Measurements from ENCODE around the gene CFAP20.
"Not testable (repeated sequence)": the region's sequence is repeated elsewhere in the genome, so short reads cannot be mapped to it uniquely, and the experiment has no call there.

The CFAP20 gene

GRCh38 chr16:58077796-58078195 lies 51.4 kb downstream of the CFAP20 start:
- no peak for TF ChIP-seq POLR2A (IDR thresholded peaks at IDR 0.05; ENCODE audit: low read depth, low read length)
- no peak for FAIRE-seq

GRCh38 chr16:58076514-58076913 lies 52.7 kb downstream of the CFAP20 start:
- TF ChIP-seq POLR2A (IDR thresholded peaks at IDR 0.05; ENCODE audit: low read depth, low read length) = no peak
- DNase-seq (ENCODE audit: insufficient read length, low spot score) = no peak
- FAIRE-seq = no peak

More at GRCh38 chr16:58077796-58078195, 51.4 kb downstream of the CFAP20 start:
- no peak for DNase-seq (ENCODE audit: insufficient read length, low spot score)

GRCh38 chr16:58074657-58075056 lies 54.5 kb downstream of the CFAP20 start:
- no peak for FAIRE-seq
- TF ChIP-seq POLR2A (IDR thresholded peaks at IDR 0.05; ENCODE audit: low read depth, low read length) = no peak

GRCh38 chr16:58073086-58073485 lies 56.1 kb downstream of the CFAP20 start:
- FAIRE-seq; DNase-seq (ENCODE audit: insufficient read length, low spot score): not testable (repeated sequence)

More at GRCh38 chr16:58074657-58075056, 54.5 kb downstream of the CFAP20 start:
- no peak for DNase-seq (ENCODE audit: insufficient read length, low spot score)

GRCh38 chr16:58072134-58072533 lies 57.0 kb downstream of the CFAP20 start:
- not testable (repeated sequence) for FAIRE-seq; DNase-seq (ENCODE audit: insufficient read length, low spot score)

- no peak for TF ChIP-seq POLR2A (IDR thresholded peaks at IDR 0.05; ENCODE audit: low read depth, low read length)
Observed at GRCh38 chr16:58070585-58070984, 58.6 kb downstream of the CFAP20 start.

More at GRCh38 chr16:58070585-58070984, 58.6 kb downstream of the CFAP20 start:
- DNase-seq (ENCODE audit: insufficient read length, low spot score) (no peak), FAIRE-seq (no peak)
